ENCODE measurements around the gene PTPRT. TPM values are rescaled to one million over a fixed set of nuclear protein-coding genes. Genes with fewer than 3 reads are reported as not detected.

Gene PTPRT
- total and polyA plus RNA-seq, 2 of the 4 experiments (the other 2 are of a cell fraction) = not detected

DNA sequence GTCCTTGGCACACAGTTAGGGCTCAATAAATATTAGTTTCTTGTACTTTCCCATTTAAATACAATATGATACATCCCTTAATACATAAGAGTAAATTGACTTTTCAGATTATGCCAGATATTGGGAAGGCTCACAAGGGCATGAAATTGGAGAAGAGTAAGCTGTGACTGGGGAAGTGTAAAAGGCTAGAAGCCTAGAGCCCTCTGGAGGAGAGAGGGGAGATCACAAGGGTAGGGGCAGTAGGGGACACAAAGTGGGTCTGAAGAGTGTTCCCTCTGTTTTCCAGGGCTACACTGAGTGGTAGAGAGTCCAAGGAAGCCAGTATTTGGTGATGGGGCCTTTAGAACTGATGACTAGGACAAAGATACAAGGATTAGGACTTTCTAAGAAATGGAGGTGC, 1008.6 kb downstream of the PTPRT start:
- Histone ChIP-seq H3K79me1 (ENCODE audit: low read depth in 1 of 2, low read length in 2 of 2) (no peaks in the 10 kb centered on the region), H3K36me3 (ENCODE audit: control insufficient read depth, insufficient read depth, low read length) (no peaks in the 10 kb centered on the region), H2BK5ac (ENCODE audit: low read depth, low read length, poor library complexity, severe bottlenecking) (no peak overlapping the region), H3K56ac (ENCODE audit: extremely low read depth, insufficient read depth, low read length) (no peak overlapping the region), H3K4me1 (ENCODE audit: control insufficient read depth, insufficient read depth, low read length) (no peaks in the 10 kb centered on the region), H3K9me3 (ENCODE audit: control insufficient read depth, insufficient read depth, low read length) (peaks cover 10% of the 10 kb centered on the region; the same call in 1 of the 2 replicates), H4K20me1 (ENCODE audit: insufficient read depth, low read length) (no peaks in the 10 kb centered on the region), H3K4me3 (ENCODE audit: insufficient read depth, low read depth, low read length) (no peak overlapping the region), H2AK5ac (ENCODE audit: low read depth, low read length) (no peak overlapping the region), H2BK15ac (ENCODE audit: low read depth, low read length) (no peak overlapping the region), H4K8ac (ENCODE audit: low read depth in 2 of 2, low read length in 2 of 2) (no peak overlapping the region), H3K18ac (ENCODE audit: low read depth, low read length) (no peak overlapping the region), H2AFZ (replicated peaks; ENCODE audit: low read length, poor library complexity) (no peak overlapping the region), H3K14ac (replicated peaks; ENCODE audit: low read depth, low read length) (no peak overlapping the region), H2BK120ac (ENCODE audit: low read depth, low read length) (no peak overlapping the region), H3K9me1 (ENCODE audit: insufficient read depth, low read length) (no peaks in the 10 kb centered on the region), H3K27me3 (ENCODE audit: control insufficient read depth, insufficient read depth, low read length) (no peaks in the 10 kb centered on the region), H3K23ac (ENCODE audit: low read depth, low read length) (no peak overlapping the region), H4K5ac (ENCODE audit: low read depth, low read length) (no peak overlapping the region), H3K4me2 (ENCODE audit: low read depth, low read length) (no peak overlapping the region), H3K27ac (ENCODE audit: insufficient read depth, low read length) (no peak overlapping the region), H2BK20ac (ENCODE audit: low read depth, low read length) (no peak overlapping the region), H3K9ac (ENCODE audit: low read depth, low read length) (no peak overlapping the region), H4K91ac (ENCODE audit: insufficient read depth, low read depth, low read length) (no peak overlapping the region), H2AK9ac (replicated peaks; ENCODE audit: low read depth, low read length, poor library complexity) (no peak overlapping the region), H3K4ac (ENCODE audit: low read depth, low read length) (no peak overlapping the region)
- intact Hi-C loops (cut with micrococcal nuclease) = no loop called here
- no peak for TF ChIP-seq CHD1 (IDR thresholded peaks at IDR 0.05; ENCODE audit: low read depth, low read length)
- no TSS peak for BruUV-seq (replicated peaks)
- dilution Hi-C loops (cut with HindIII; ENCODE audit: low sequenced_read_pairs, unreplicated experiment) = no loop called here
- ChIA-PET POLR2A (ENCODE audit: unreplicated experiment) (no interaction called here), CTCF (no interaction called here)
- DNase-seq (no peak), ATAC-seq (ENCODE audit: low read depth) (no peak)
- in situ Hi-C loops (cut with MboI; ENCODE audit: low sequenced_read_pairs) = no loop called here

Measured in IMR-90 (cell line).